T-cell (primary cell): ENCODE data around the gene RAPGEF3. TPM values are rescaled to one million over a fixed set of nuclear protein-coding genes. Genes with fewer than 3 reads are reported as not detected.
A peak's percentile ranks its signal among the peaks of the same experiment; 100 is the strongest.

ENCODE experiments used
- ATAC-seq, 4 experiments: fragments of 200-7000 bp in 3 of 4; fragments of 150-1000 bp in 1 of 4; cut with Tn5 transposase; replicated peaks in 1 of 4; 1 replicate in 3 of 4; 2 replicates in 1 of 4; pipeline ENCODE4 v1.10.0; 2021; ENCODE audit warnings: moderate library complexity in 3 of 4, mild to moderate bottlenecking in 2 of 4, moderate number of reproducible peaks in 1 of 4
- CTCF ChIA-PET, 2 donors: fragments of 300-600 bp; sonication (Branson Sonifier 250); formaldehyde crosslinking; loops; one replicate each; lab custom pipeline; 2022; ENCODE audit warnings: antibody characterized with exemption in 2 of 2; lab: Charles Lee
- POLR2A ChIA-PET, 2 donors: fragments of 300-600 bp; sonication (Branson Sonifier 250); formaldehyde crosslinking; loops; one replicate each; lab custom pipeline; 2022; ENCODE audit warnings: antibody characterized with exemption in 2 of 2; lab: Charles Lee
- DNase-seq, 35 experiments: peaks; one replicate each; pipeline versions ENCODE4 v3.0.0 to v3.0.0-alpha.2; 2013 to 2023
- H3K27ac ChIP-seq: one replicate; pipeline ENCODE4 v1.5.1; 2013; ENCODE audit warnings: low read length
- H3K27me3 ChIP-seq, 2 experiments: replicated peaks in 1 of 2; 1 replicate in 1 of 2; 2 replicates in 1 of 2; pipeline versions ENCODE4 v1.6.1 to v1.7.0; 2013; ENCODE audit warnings: low read length in 1 of 2, mixed read lengths in 1 of 2; ENCODE audit not compliant: control insufficient read depth in 2 of 2, insufficient read depth in 2 of 2; ENCODE audit errors: extremely low read depth in 1 of 2
- H3K36me3 ChIP-seq, 2 donors: 1 replicate in 1 of 2; 2 replicates in 1 of 2; pipeline versions ENCODE4 v1.6.1 to v1.7.0; 2013; ENCODE audit warnings: low read length in 1 of 2; ENCODE audit not compliant: control insufficient read depth in 2 of 2, insufficient read depth in 1 of 2; ENCODE audit errors: extremely low read depth in 1 of 2
- H3K4me1 ChIP-seq, 2 experiments: 1 replicate in 1 of 2; 2 replicates in 1 of 2; pipeline versions ENCODE4 v1.6.1 to v1.7.0; 2013; ENCODE audit warnings: low read length in 2 of 2, mixed read lengths in 1 of 2; ENCODE audit not compliant: insufficient read depth in 2 of 2, control insufficient read depth in 1 of 2; ENCODE audit errors: extremely low read depth in 1 of 2
- H3K4me3 ChIP-seq, 2 donors: 1 replicate in 1 of 2; 2 replicates in 1 of 2; pipeline versions ENCODE4 v1.5.1 to v1.7.0; 2013; ENCODE audit warnings: mild to moderate bottlenecking in 2 of 2, low read length in 1 of 2, moderate library complexity in 1 of 2; ENCODE audit not compliant: control insufficient read depth in 1 of 2; ENCODE audit errors: extremely low read depth in 1 of 2
- H3K9me3 ChIP-seq: 2 replicates; pipeline ENCODE4 v1.7.0; 2013
- H3K27ac Mint-ChIP-seq, 2 donors: one replicate each; pipeline ENCODE4 v1.8.0; 2020 to 2021; ENCODE audit warnings: mild to moderate bottlenecking in 2 of 2, mixed read lengths in 2 of 2
- H3K27me3 Mint-ChIP-seq, 2 donors: one replicate each; pipeline ENCODE4 v1.8.0; 2021 to 2022; ENCODE audit warnings: mixed read lengths in 2 of 2
- H3K36me3 Mint-ChIP-seq: one replicate; pipeline ENCODE4 v1.8.0; 2021; ENCODE audit warnings: mixed read lengths
- H3K4me1 Mint-ChIP-seq, 3 donors: one replicate each; pipeline ENCODE4 v1.8.0; 2020 to 2022; ENCODE audit warnings: mixed read lengths in 3 of 3, mild to moderate bottlenecking in 1 of 3
- H3K4me3 Mint-ChIP-seq, 3 donors: one replicate each; pipeline ENCODE4 v1.8.0; 2020 to 2022; ENCODE audit warnings: mild to moderate bottlenecking in 3 of 3, mixed read lengths in 3 of 3, moderate library complexity in 3 of 3
- H3K9me3 Mint-ChIP-seq, 3 donors: one replicate each; pipeline ENCODE4 v1.8.0; 2020 to 2022; ENCODE audit warnings: mixed read lengths in 3 of 3
- WGBS: methylation state at CpG from one replicate; pipeline ENCODE4 v1.1.5; 2013; ENCODE audit warnings: missing lambda C conversion rate; ENCODE audit not compliant: insufficient coverage; 5-methylcytosine and 5-hydroxymethylcytosine counted together
- total RNA-seq, 35 experiments: library from RNA in 6 of 35; stranded (reverse) in 6 of 35; fragments of 120-200 nt in 1 of 35; gene quantifications; one replicate each; pipeline versions ENCODE4 v1.2.1 to v1.2.4 and lab custom pipeline; 2013 to 2026

RAPGEF3 gene
- total RNA-seq, 5 donors from 2014 or later (not counting 1 experiment from before 2014, with no cell fraction given): 0.25 to 0.99 (median 0.82) TPM

DNA sequence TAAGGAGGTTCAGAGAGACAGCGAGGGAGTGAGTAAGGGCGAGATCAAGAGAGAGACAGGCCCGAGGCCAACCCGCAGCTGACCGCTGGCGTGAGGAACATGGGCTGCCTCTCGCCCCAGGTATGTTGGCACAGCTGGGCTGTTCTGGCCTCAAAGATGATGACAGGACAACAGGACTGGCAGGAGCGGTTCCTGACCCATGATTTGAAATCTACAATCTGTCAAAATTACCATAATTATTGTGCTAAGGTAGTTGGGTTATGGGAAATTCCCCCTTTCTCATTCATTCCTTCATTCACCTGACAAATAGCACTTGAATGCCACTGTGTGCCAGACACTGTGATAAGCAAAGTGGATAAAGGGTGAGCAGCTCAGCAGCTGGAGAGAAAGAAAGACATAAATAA, 28.3 kb downstream of the RAPGEF3 start:
- DNase-seq (no peak), ATAC-seq (no peak)
- Mint-ChIP-seq H3K27ac (no peak overlapping the region), H3K27me3 (no peaks in the 10 kb centered on the region), H3K4me3 (no peak overlapping the region), H3K4me1 (peaks cover 0 to 2% (median 0%) of the 10 kb centered on the region in 3 donors), H3K9me3 (no peaks in the 10 kb centered on the region), H3K36me3 (peaks cover 4% of the 10 kb centered on the region)
- CTCF ChIA-PET: interaction anchor here (0.6 kb wide), 2 partner anchors 11 to 60 kb away, joined by 4 to 5 read pairs; no protein-coding TSS in a partner anchor
- Histone ChIP-seq H3K36me3 (no peaks in the 10 kb centered on the region), H3K4me3 (no peak overlapping the region), H3K9me3 (no peaks in the 10 kb centered on the region), H3K27ac (no peak overlapping the region), H3K4me1 (no peaks in the 10 kb centered on the region), H3K27me3 (no peaks in the 10 kb centered on the region)
- POLR2A ChIA-PET: no interaction called here
- 92% methylated on average over 4 of the region's 8 CpGs for WGBS

DNA sequence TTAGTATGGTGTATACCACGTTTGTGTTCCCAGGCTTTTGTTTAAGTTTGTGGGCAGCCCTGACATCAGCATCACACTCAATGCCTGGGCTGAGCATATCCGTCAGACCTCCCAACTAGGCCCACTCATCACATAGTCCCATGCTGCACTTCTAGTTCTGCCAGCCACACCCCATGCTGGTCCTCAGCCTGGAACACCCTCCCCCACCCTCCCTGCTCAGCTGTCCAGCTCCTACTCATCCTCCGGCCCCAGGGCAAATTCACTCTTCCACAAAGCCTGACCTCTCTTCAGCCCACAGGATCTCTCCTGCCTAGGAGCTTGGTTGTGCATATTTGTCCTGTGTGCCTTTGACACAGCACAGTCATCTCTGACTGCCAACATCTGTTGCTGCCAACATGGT, 29.4 kb downstream of the RAPGEF3 start:
- peaks cover 0 to 2% (median 0%) of the 10 kb centered on the region in 3 donors for H3K4me1 Mint-ChIP-seq
- ChIA-PET CTCF (no interaction called here), POLR2A (no interaction called here)
- ATAC-seq (no peak), DNase-seq (no peak)
- H3K36me3 ChIP-seq: no peaks in the 10 kb centered on the region
- H3K9me3 ChIP-seq: no peaks in the 10 kb centered on the region
- no peaks in the 10 kb centered on the region for H3K27me3 ChIP-seq
- no peak overlapping the region for H3K27ac ChIP-seq
- no peak overlapping the region for H3K27ac Mint-ChIP-seq
- H3K4me1 ChIP-seq: no peaks in the 10 kb centered on the region
- no peaks in the 10 kb centered on the region for H3K27me3 Mint-ChIP-seq
- H3K4me3 ChIP-seq: no peak overlapping the region
- H3K36me3 Mint-ChIP-seq: peaks cover 5% of the 10 kb centered on the region
- no peak overlapping the region for H3K4me3 Mint-ChIP-seq
- WGBS: 86% methylated on average over 2 of the region's 3 CpGs
- H3K9me3 Mint-ChIP-seq: no peaks in the 10 kb centered on the region

DNA sequence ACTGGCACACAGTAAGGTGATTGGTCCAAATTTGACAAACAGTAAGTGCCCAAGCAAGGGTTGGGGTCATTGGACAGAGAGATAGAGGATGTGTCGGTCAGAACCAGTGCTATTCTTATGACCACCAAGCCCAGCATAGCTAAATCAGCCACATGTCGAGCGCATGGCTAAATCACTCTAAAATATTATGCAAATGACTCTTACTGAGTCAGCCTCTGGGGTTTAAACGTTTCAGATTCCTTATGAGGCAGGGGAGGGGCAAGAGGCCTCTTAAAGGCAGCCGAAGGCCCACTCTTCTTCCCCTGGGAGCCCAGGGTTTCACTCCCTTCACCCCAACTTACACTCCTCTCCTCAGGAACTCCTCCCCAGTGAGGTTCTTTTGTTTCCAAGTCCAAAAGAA, 32.8 kb downstream of the RAPGEF3 start:
- H3K9me3 ChIP-seq: no peaks in the 10 kb centered on the region
- no peaks in the 10 kb centered on the region for H3K27me3 ChIP-seq
- no peak overlapping the region for H3K27ac ChIP-seq
- H3K36me3 Mint-ChIP-seq: peaks cover 20% of the 10 kb centered on the region
- ATAC-seq (no peak), DNase-seq (no peak)
- H3K4me1 ChIP-seq: peaks cover 0 to 18% of the 10 kb centered on the region in 2 experiments
- 100% methylated on average over 1 of the region's 5 CpGs for WGBS
- H3K4me3 Mint-ChIP-seq: no peak overlapping the region
- H3K27me3 Mint-ChIP-seq: no peaks in the 10 kb centered on the region
- H3K4me3 ChIP-seq: no peak overlapping the region
- peaks cover 13 to 22% (median 16%) of the 10 kb centered on the region in 3 donors for H3K4me1 Mint-ChIP-seq
- no peaks in the 10 kb centered on the region for H3K36me3 ChIP-seq
- H3K9me3 Mint-ChIP-seq: no peaks in the 10 kb centered on the region
- H3K27ac Mint-ChIP-seq: no peak overlapping the region
- POLR2A ChIA-PET: no interaction called here
- CTCF ChIA-PET: interaction anchor here in 1 of 2 donors (1.2 kb wide), 1 partner anchor 17 kb away, joined by 4 read pairs; no protein-coding TSS in a partner anchor

DNA sequence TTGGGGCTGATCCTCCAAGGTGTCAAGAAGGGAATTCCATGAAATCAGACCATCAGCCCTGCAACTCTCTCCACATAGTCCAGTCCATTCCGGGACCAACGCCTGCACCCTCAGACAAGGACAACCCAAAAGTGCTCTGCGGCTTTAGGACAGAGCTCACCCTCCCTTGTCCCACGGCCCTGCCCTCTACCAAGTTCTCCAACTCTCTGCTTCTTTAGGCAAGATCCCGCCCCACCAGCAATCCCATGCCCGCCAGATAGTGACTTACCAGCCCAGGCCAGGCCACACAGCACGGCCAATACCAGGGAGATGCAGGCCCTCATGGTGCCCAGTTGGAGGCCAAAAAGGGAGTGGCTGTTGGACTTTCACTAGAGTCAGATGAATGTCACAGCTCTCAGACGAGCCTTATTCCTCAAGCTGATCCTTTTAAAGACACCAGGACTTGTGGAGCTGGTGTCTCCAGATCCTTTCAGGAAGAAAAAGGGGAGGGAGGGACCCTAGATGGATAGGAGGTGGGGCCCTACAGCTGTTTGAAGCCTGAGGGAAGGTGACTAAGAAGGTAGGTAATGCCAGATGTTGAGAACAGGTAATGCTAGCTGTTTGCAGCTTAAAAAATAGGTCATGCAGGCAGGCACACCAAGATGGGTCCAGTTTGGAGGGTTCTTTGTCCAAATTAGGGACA, 33.4 kb downstream of the RAPGEF3 start, which contains the start of gene ENDOU:
ENDOU (minus strand) TSS at position 400 of the 682 bp plus-strand sequence; CDS start at position 323, 77 bp downstream.
- Histone ChIP-seq H3K36me3 (no peaks in the 10 kb centered on the region), H3K4me1 (peaks cover 0 to 21% of the 10 kb centered on the region in 2 experiments), H3K9me3 (no peaks in the 10 kb centered on the region), H3K27ac (no peak within 1 kb of the TSS), H3K4me3 (no peak within 1 kb of the TSS), H3K27me3 (no peaks in the 10 kb centered on the region)
- Mint-ChIP-seq H3K9me3 (no peaks in the 10 kb centered on the region), H3K4me3 (no peak within 1 kb of the TSS), H3K36me3 (peaks cover 20% of the 10 kb centered on the region), H3K27me3 (no peaks in the 10 kb centered on the region), H3K27ac (no peak within 1 kb of the TSS), H3K4me1 (peaks cover 16 to 25% (median 20%) of the 10 kb centered on the region in 3 donors)
- ChIA-PET CTCF (interaction anchor here in 1 of 2 donors (1.2 kb wide), 1 partner anchor 18 kb away, joined by 4 read pairs; no protein-coding TSS in a partner anchor), POLR2A (no interaction called here)
- WGBS: 98% methylated on average over 8 of the region's 8 CpGs
- no peak for DNase-seq
- no peak for ATAC-seq

DNA sequence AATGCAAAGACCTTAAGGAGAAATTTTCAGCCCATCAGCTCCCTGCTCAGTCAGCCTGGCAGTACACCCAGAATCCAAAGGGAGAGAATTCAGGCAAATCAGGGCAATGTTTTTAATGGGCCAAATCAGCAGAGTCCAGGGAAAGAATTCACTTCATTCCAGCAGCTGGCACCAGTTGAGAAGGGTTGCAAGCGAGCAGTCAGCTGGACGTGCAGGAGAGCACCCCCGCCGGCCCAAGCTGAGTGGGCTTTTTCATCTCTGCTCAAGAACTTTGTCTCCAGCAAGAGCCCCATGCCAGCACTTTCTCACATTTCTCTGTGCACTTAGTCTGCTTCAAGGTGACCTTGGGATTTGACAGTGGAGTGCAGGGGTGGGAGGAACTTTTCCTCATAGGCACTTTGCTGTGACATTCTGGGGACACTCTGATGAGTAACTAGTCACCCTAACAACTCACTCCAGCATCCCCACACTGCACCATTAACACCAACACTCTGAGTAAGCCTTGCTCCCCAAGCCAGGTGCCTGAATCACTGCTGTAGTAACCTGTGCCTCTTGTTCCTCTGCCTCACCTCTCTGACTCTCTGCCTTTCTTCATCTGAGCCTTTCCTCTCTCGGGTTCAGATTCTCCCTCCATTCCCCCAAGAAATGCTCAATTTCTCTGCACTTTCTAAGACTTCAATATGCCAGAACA, 35.6 kb downstream of the RAPGEF3 start:
- Mint-ChIP-seq H3K27ac (no peak overlapping the region), H3K4me1 (peaks cover 20 to 32% (median 22%) of the 10 kb centered on the region in 3 donors), H3K27me3 (no peaks in the 10 kb centered on the region), H3K36me3 (peaks cover 24% of the 10 kb centered on the region), H3K9me3 (no peaks in the 10 kb centered on the region), H3K4me3 (no peak overlapping the region)
- ATAC-seq (no peak), DNase-seq (peak in 1 of 35 experiments; percentile 16)
- H3K4me3 ChIP-seq: no peak overlapping the region
- POLR2A ChIA-PET: no interaction called here
- 96% methylated on average over 3 of the region's 5 CpGs for WGBS
- peaks cover 0 to 22% of the 10 kb centered on the region in 2 experiments for H3K4me1 ChIP-seq
- no peaks in the 10 kb centered on the region for H3K27me3 ChIP-seq
- no peaks in the 10 kb centered on the region for H3K9me3 ChIP-seq
- no peaks in the 10 kb centered on the region for H3K36me3 ChIP-seq
- H3K27ac ChIP-seq: no peak overlapping the region
- CTCF ChIA-PET: interaction anchor here (1.4 to 2.2 kb wide), 2 partner anchors 18 to 43 kb away, joined by 3 to 5 read pairs; no protein-coding TSS in a partner anchor

DNA sequence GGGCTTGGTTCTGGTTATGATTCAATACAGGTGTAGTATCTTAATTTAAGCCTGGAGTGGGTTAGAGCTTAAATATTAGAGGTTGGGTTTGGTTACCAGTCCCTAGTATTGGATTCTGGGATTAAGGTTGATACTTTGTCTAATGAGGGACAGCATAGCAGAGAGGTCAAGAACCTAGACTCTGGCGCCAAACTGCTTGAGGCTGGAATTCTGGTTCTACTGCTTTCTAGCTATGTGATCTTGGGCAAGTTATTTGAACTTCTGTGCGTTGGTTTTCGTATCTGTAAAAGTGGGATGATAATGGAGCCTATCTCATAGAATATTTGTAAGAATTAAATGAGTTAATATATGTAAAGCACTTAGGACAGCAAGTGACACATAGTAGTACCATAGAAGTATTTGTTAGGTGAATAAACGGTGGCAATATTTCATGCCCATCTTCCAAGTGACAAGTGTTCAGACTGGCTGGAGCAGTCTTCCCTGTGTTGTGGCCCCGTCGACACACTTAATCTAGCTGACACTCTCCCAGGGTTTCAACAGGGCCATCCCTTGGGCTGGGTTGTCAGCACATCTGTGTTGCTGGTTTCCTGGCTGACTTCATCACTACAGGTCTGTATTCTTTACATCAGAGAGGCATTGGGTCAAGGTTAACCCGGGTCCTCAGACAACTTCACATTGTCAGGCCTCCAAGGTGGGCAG, 36.4 kb downstream of the RAPGEF3 start:
- Histone ChIP-seq H3K9me3 (no peaks in the 10 kb centered on the region), H3K27me3 (no peaks in the 10 kb centered on the region), H3K27ac (no peak overlapping the region), H3K4me1 (peaks cover 0 to 30% of the 10 kb centered on the region in 2 experiments), H3K36me3 (no peaks in the 10 kb centered on the region), H3K4me3 (no peak overlapping the region)
- 90% methylated on average over 5 of the region's 7 CpGs for WGBS
- Mint-ChIP-seq H3K9me3 (no peaks in the 10 kb centered on the region), H3K27ac (peak overlapping the region in 1 of 2 donors; percentile 66), H3K4me1 (peaks cover 28 to 40% (median 30%) of the 10 kb centered on the region in 3 donors), H3K36me3 (peaks cover 20% of the 10 kb centered on the region), H3K4me3 (peak overlapping the region in 1 of 3 donors; percentile 12), H3K27me3 (no peaks in the 10 kb centered on the region)
- DNase-seq (peak in 1 of 35 experiments; percentile 3), ATAC-seq (no peak)
- ChIA-PET CTCF (interaction anchor here (1.4 to 2.2 kb wide), 2 partner anchors 19 to 43 kb away, joined by 3 to 5 read pairs; no protein-coding TSS in a partner anchor), POLR2A (interaction anchor here in 1 of 2 donors (0.6 kb wide), 1 partner anchor 1467 kb away, joined by 6 read pairs; no protein-coding TSS in a partner anchor)
